GM12878 (cell line): ENCODE data around the gene CCDC177. TPM values are rescaled to one million over a fixed set of nuclear protein-coding genes. Genes with fewer than 3 reads are reported as not detected.
A peak's percentile ranks its signal among the peaks of the same experiment; 100 is the strongest.

Source experiments
- ATAC-seq: fragments of 200-7000 bp; cut with Tn5 transposase; 3 replicates; pipeline ENCODE4 v1.9.1; 2020; ENCODE audit warnings: mild to moderate bottlenecking, moderate library complexity
- BruUV-seq: library from RNA; stranded (reverse); fragments of 400-500 nt; replicated peaks from 2 replicates; lab custom pipeline; 2021; lab: Mats Ljungman, UMichigan
- CTCF ChIA-PET: fragments of 300-600 bp; sonication (Branson Sonifier 250); formaldehyde crosslinking; extraction: SDS; loops from one replicate; lab custom pipeline; 2021; ENCODE audit warnings: inconsistent platforms; lab: Yijun Ruan, JAX
- POLR2A ChIA-PET: fragments of 350-600 bp; formaldehyde crosslinking; extraction: SDS; loops from one replicate; lab custom pipeline; 2021; ENCODE audit warnings: inconsistent platforms; lab: Charles Lee
- RAD21 ChIA-PET: fragments of 300-600 bp; sonication (Branson Sonifier 250); formaldehyde crosslinking; loops from one replicate; lab custom pipeline; 2023; ENCODE audit warnings: antibody characterized with exemption; ENCODE audit not compliant: unreplicated experiment; lab: Charles Lee
- SMC1A ChIA-PET: fragments of 300-600 bp; sonication (Branson Sonifier 250); formaldehyde crosslinking; loops from one replicate; lab custom pipeline; 2023; ENCODE audit not compliant: unreplicated experiment, uncharacterized antibody; lab: Charles Lee
- DNase-seq: peaks from one replicate; pipeline ENCODE4 v3.0.0-alpha.2; 2011; ENCODE audit warnings: low read depth, low spot score
- FAIRE-seq: peaks from 3 replicates; lab custom pipeline; 2011; peaks lifted over from hg19 to GRCh38; lab: Jason Lieb, UNC
- H2AFZ ChIP-seq: 2 replicates; pipeline ENCODE4 v1.6.0; 2011; ENCODE audit warnings: low read depth, low read length, control low read depth; ENCODE audit not compliant: control insufficient read depth
- H3K27ac ChIP-seq: 2 replicates; pipeline ENCODE4 v1.5.1; 2011; ENCODE audit warnings: control low read depth; ENCODE audit not compliant: control insufficient read depth, insufficient read depth
- H3K27me3 ChIP-seq, 2 experiments: replicated peaks in 1 of 2; 2 replicates each; pipeline versions ENCODE4 v1.6.0 to v1.6.1; 2011; ENCODE audit warnings: low read length in 1 of 2; ENCODE audit not compliant: control insufficient read depth in 2 of 2, insufficient read depth in 2 of 2
- H3K36me3 ChIP-seq, 2 experiments: 2 replicates each; pipeline ENCODE4 v1.5.1; 2011; ENCODE audit warnings: low read length in 1 of 2; ENCODE audit not compliant: control insufficient read depth in 2 of 2, insufficient read depth in 2 of 2
- H3K4me1 ChIP-seq: 2 replicates; pipeline ENCODE4 v1.6.1; 2011; ENCODE audit warnings: mild to moderate bottlenecking, low read length, moderate library complexity, mixed read lengths; ENCODE audit not compliant: control insufficient read depth, insufficient read depth
- H3K4me2 ChIP-seq: 2 replicates; pipeline ENCODE4 v1.6.0; 2011; ENCODE audit warnings: control low read depth; ENCODE audit not compliant: control insufficient read depth, insufficient read depth
- H3K4me3 ChIP-seq: fragments of 200-600 bp; sonication (generic); 2 replicates; pipeline ENCODE4 v1.5.1; 2016
- H3K79me2 ChIP-seq: 2 replicates; pipeline ENCODE4 v1.6.0; 2011; ENCODE audit warnings: low read length; ENCODE audit not compliant: control insufficient read depth, insufficient read depth
- H3K9ac ChIP-seq: 2 replicates; pipeline ENCODE4 v1.8.0; 2011; ENCODE audit warnings: low read length, control low read depth, mixed read lengths; ENCODE audit not compliant: control insufficient read depth, insufficient read depth
- H3K9me3 ChIP-seq: replicated peaks from 3 replicates; pipeline ENCODE4 v1.5.1; 2011; ENCODE audit warnings: mild to moderate bottlenecking, low read length; ENCODE audit not compliant: control insufficient read depth, insufficient read depth
- H4K20me1 ChIP-seq: 2 replicates; pipeline ENCODE4 v1.6.0; 2011; ENCODE audit not compliant: control insufficient read depth, insufficient read depth
- BACH1 ChIP-seq: fragments of 450-650 bp; IDR thresholded peaks from 2 replicates; pipeline ENCODE4 v1.6.1; 2017; ENCODE audit warnings: mild to moderate bottlenecking, borderline replicate concordance
- EZH2 ChIP-seq: IDR thresholded peaks from 2 replicates; pipeline ENCODE4 v1.6.1; 2012; ENCODE audit warnings: low read depth, mild to moderate bottlenecking, control low read depth, inconsistent platforms, low read length, borderline replicate concordance; ENCODE audit not compliant: control insufficient read depth
- IKZF2 ChIP-seq, 2 experiments: fragments of 450-650 bp; IDR thresholded peaks; 2 replicates each; pipeline ENCODE4 v1.6.1; 2017; ENCODE audit warnings: mild to moderate bottlenecking in 2 of 2, moderate library complexity in 2 of 2
- MEF2B ChIP-seq: fragments of 450-650 bp; IDR thresholded peaks from 2 replicates; pipeline ENCODE4 v1.6.1; 2018; ENCODE audit warnings: mild to moderate bottlenecking, moderate library complexity; ENCODE audit not compliant: partially characterized antibody, poor library complexity, severe bottlenecking
- NFYA ChIP-seq: IDR thresholded peaks from 2 replicates; pipeline ENCODE4 v1.6.1; 2011; ENCODE audit warnings: low read depth, mild to moderate bottlenecking, low read length, improper control_type of control experiment, borderline replicate concordance
- whole genome bisulfite sequencing: methylation state at CpG from one replicate; pipeline ENCODE4 v1.1.6; 2016; ENCODE audit warnings: low lambda C conversion rate; ENCODE audit not compliant: insufficient replicate concordance, insufficient coverage; ENCODE audit errors: missing lambda C conversion rate; 5-methylcytosine and 5-hydroxymethylcytosine counted together
- in situ Hi-C: fragments of 300-500 bp; cut with MboI; formaldehyde crosslinking; loops from 9 replicates; pipeline ENCODE4 v1.14.3; 2018; ENCODE audit warnings: mixed read lengths
- intact Hi-C: fragments of 100-400 bp; cut with micrococcal nuclease; formaldehyde crosslinking; loops from one replicate; pipeline ENCODE4 v1.14.2; 2022; ENCODE audit not compliant: unreplicated experiment
- polyA plus RNA-seq, 11 experiments: library from polyadenylated mRNA; depleted of rRNA in 4 of 11; unstranded in 6 of 11; stranded (reverse) in 5 of 11; fragments of >200 nt; fragmentation: Nextera tagmentation in 4 of 11; fragmentation: Illumina TruSeq in 1 of 11; extraction: Ambion mirVana in 4 of 11; extraction: Trizol in 1 of 11; gene quantifications; 1 replicate in 1 of 11; 2 replicates in 10 of 11; pipeline versions ENCODE4 v1.2.1 to v1.2.3, GENCODE V29; 2011 to 2016; ENCODE audit warnings: inconsistent platforms in 2 of 11, missing spikeins in 2 of 11, low read depth in 1 of 11
- total RNA-seq, 4 experiments: library from RNA; depleted of rRNA in 3 of 4; stranded (reverse); fragments of >200 nt in 3 of 4; fragmentation: Illumina TruSeq in 1 of 4; extraction: Trizol in 1 of 4; gene quantifications; 2 replicates each; pipeline versions ENCODE4 v1.2.1 to v1.2.3, GENCODE V29; 2013 to 2021
- TF ChIP-seq, protein P1 (sequence below): IDR thresholded peaks from 2 replicates; pipeline ENCODE4 v1.6.1; 2011; ENCODE audit warnings: mild to moderate bottlenecking, low read depth, low read length, moderate library complexity; ENCODE audit not compliant: insufficient replicate concordance
- TF ChIP-seq, protein P2 (sequence below): IDR thresholded peaks from 2 replicates; pipeline ENCODE4 v1.6.1; 2012; ENCODE audit warnings: low read depth, low read length, improper control_type of control experiment
- TF ChIP-seq, protein P3 (sequence below): fragments of 450-650 bp; IDR thresholded peaks from 2 replicates; pipeline ENCODE4 v1.6.1; 2014; ENCODE audit warnings: mild to moderate bottlenecking
- TF ChIP-seq, protein P4 (sequence below): fragments of 450-650 bp; formaldehyde crosslinking; IDR thresholded peaks from 2 replicates; pipeline ENCODE4 v1.5.0; 2022; ENCODE audit warnings: mild to moderate bottlenecking, missing genetic modification characterization

The CCDC177 gene
- total and polyA plus RNA-seq, 10 of the 15 experiments (the other 5 are each of a cell fraction or from before 2014, with no cell fraction given): not detected

DNA sequence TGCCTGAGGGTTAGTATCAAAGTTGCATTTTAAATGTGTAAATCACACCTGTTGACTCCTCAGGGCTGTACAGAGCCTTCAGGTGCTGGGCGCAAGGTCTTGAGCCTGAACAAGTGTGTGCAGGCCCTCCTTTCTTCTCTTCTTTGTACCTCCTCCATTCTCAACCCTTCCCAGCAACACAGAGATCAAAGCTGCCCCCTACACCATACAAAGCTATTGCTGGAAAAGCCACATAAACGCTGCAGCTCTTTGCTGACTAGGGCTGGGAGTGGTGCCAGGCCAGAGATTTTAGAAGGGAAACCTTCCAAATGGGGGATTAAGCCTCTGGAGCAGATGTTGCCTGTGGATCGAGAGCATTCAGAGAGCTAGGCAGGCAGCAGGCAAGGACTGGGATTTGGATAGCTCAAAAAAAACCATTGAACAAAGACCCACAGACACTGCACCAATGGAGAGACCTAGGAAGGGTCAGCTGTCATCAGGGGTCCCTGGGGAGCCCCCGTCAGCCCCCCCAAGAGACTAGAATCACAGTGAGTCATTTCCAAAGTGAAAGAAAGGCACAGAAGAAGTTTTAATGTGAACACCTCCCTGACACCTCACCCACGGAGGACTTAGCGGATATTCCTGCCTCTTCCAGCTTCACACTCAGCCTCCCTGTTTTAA, 18.5 kb upstream of the CCDC177 start (continued):
- peak; percentile 63 to 66; a peak in 3 of 4 replicates for TF ChIP-seq IKZF2 (IDR thresholded peaks at IDR 0.05)
- TF ChIP-seq, protein P1, sequence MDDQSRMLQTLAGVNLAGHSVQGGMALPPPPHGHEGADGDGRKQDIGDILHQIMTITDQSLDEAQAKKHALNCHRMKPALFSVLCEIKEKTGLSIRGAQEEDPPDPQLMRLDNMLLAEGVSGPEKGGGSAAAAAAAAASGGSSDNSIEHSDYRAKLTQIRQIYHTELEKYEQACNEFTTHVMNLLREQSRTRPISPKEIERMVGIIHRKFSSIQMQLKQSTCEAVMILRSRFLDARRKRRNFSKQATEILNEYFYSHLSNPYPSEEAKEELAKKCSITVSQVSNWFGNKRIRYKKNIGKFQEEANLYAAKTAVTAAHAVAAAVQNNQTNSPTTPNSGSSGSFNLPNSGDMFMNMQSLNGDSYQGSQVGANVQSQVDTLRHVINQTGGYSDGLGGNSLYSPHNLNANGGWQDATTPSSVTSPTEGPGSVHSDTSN: no peak

DNA sequence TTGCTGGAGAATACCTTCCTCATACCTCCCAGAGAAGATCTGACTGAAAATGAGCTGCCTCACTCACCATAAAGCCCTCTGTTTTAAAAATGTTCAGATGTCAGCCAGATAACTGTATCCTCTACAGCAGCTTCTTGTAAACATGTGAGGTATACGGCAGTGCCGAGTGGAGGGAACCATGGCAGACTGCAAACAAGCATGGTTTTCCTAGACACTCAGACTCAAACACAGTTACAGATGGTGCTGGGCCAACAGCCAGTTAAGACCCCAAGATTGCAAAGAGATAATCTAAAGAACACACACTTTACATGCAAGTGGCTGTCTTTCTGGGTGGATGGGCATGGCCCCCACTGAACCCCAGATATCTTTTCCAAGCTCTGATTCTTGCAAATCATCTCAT, 16.6 kb upstream of the CCDC177 start:
- DNase-seq: no peak
- Histone ChIP-seq H3K9me3 (no peaks in the 10 kb centered on the region), H3K9ac (no peak overlapping the region), H4K20me1 (no peaks in the 10 kb centered on the region), H3K27me3 (no peaks in the 10 kb centered on the region), H3K4me3 (no peak overlapping the region), H2AFZ (no peak overlapping the region), H3K4me1 (peaks cover 4% of the 10 kb centered on the region; the same call in 1 of the 2 replicates), H3K36me3 (no peaks in the 10 kb centered on the region), H3K27ac (no peak overlapping the region), H3K4me2 (no peak overlapping the region), H3K79me2 (no peaks in the 10 kb centered on the region)
- ChIA-PET CTCF (interaction anchor here (0.8 to 0.9 kb wide), 2 partner anchors 129 to 135 kb away, joined by 3 read pairs; no protein-coding TSS in a partner anchor), POLR2A (interaction anchor here (0.6 kb wide), 1 partner anchor 261 kb away, joined by 3 read pairs; no protein-coding TSS in a partner anchor), RAD21 (interaction anchor here (0.6 kb wide), 1 partner anchor 441 kb away, joined by 3 read pairs; no protein-coding TSS in a partner anchor), SMC1A (interaction anchor here (1.1 kb wide), 1 partner anchor 140 kb away, joined by 3 read pairs; no protein-coding TSS in a partner anchor)
- ATAC-seq: no peak
- in situ Hi-C loops (no loop called here), intact Hi-C loops (no loop called here)
- 100% methylated on average over 2 of the region's 2 CpGs for WGBS
- FAIRE-seq: no peak
- TF ChIP-seq, protein P2, sequence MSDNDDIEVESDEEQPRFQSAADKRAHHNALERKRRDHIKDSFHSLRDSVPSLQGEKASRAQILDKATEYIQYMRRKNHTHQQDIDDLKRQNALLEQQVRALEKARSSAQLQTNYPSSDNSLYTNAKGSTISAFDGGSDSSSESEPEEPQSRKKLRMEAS: no peak
- TF ChIP-seq, protein P3, sequence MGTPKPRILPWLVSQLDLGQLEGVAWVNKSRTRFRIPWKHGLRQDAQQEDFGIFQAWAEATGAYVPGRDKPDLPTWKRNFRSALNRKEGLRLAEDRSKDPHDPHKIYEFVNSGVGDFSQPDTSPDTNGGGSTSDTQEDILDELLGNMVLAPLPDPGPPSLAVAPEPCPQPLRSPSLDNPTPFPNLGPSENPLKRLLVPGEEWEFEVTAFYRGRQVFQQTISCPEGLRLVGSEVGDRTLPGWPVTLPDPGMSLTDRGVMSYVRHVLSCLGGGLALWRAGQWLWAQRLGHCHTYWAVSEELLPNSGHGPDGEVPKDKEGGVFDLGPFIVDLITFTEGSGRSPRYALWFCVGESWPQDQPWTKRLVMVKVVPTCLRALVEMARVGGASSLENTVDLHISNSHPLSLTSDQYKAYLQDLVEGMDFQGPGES: no peak
- TF ChIP-seq, protein P4, sequence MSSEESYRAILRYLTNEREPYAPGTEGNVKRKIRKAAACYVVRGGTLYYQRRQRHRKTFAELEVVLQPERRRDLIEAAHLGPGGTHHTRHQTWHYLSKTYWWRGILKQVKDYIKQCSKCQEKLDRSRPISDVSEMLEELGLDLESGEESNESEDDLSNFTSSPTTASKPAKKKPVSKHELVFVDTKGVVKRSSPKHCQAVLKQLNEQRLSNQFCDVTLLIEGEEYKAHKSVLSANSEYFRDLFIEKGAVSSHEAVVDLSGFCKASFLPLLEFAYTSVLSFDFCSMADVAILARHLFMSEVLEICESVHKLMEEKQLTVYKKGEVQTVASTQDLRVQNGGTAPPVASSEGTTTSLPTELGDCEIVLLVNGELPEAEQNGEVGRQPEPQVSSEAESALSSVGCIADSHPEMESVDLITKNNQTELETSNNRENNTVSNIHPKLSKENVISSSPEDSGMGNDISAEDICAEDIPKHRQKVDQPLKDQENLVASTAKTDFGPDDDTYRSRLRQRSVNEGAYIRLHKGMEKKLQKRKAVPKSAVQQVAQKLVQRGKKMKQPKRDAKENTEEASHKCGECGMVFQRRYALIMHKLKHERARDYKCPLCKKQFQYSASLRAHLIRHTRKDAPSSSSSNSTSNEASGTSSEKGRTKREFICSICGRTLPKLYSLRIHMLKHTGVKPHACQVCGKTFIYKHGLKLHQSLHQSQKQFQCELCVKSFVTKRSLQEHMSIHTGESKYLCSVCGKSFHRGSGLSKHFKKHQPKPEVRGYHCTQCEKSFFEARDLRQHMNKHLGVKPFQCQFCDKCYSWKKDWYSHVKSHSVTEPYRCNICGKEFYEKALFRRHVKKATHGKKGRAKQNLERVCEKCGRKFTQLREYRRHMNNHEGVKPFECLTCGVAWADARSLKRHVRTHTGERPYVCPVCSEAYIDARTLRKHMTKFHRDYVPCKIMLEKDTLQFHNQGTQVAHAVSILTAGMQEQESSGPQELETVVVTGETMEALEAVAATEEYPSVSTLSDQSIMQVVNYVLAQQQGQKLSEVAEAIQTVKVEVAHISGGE (CRISPR knock-in tag): no peak
- no peak for TF ChIP-seq EZH2
- no peak for TF ChIP-seq BACH1
- TF ChIP-seq NFYA: no peak
- no peak for TF ChIP-seq MEF2B
- BruUV-seq: no TSS peak
